ENCODE measurements around the gene FREM3.
"Not testable (repeated sequence)": the region's sequence is repeated elsewhere in the genome, so short reads cannot be mapped to it uniquely, and the experiment has no call there.

GRCh38 chr4:143673629-143674028 is 26.8 kb downstream of the FREM3 start:
- TF ChIP-seq EP300 (IDR thresholded peaks at IDR 0.05; ENCODE audit: low read depth); CTCF (IDR thresholded peaks at IDR 0.05): not testable (repeated sequence)

Measured in transverse colon (tissue), 3 donors.